ENCODE measurements around the gene DOCK2.
"Not testable (repeated sequence)": the region's sequence is repeated elsewhere in the genome, so short reads cannot be mapped to it uniquely, and the experiment has no call there.

The DOCK2 gene

GRCh38 chr5:169953196-169953595, 316.1 kb downstream of the DOCK2 start:
- H3K27me3 ChIP-seq (ENCODE audit: control insufficient read depth in 1 of 2, insufficient read depth in 2 of 2, low read length in 2 of 2); H3K9me3 ChIP-seq (ENCODE audit: low read length); H3K36me3 ChIP-seq (ENCODE audit: insufficient read depth, low read length); H3K9ac ChIP-seq (ENCODE audit: low read length); H3K27ac ChIP-seq (ENCODE audit: low read depth, low read length); H3K4me3 ChIP-seq (ENCODE audit: low read depth in 1 of 2, low read length in 2 of 2); H3K4me1 ChIP-seq (ENCODE audit: insufficient read depth, low read length): not testable (repeated sequence)

GRCh38 chr5:169954786-169955185, 317.7 kb downstream of the DOCK2 start:
- no peak overlapping the region for H3K9ac ChIP-seq (ENCODE audit: low read length)

GRCh38 chr5:169956126-169956525, 319.1 kb downstream of the DOCK2 start:
- no peak overlapping the region for H3K27ac ChIP-seq (ENCODE audit: low read depth, low read length)
- no peaks in the 10 kb centered on the region for H3K27me3 ChIP-seq (ENCODE audit: control insufficient read depth in 1 of 2, insufficient read depth in 2 of 2, low read length in 2 of 2)
- no peaks in the 10 kb centered on the region for H3K4me1 ChIP-seq (ENCODE audit: insufficient read depth, low read length)
- no peak overlapping the region for H3K4me3 ChIP-seq (ENCODE audit: low read depth in 1 of 2, low read length in 2 of 2)
- H3K36me3 ChIP-seq (ENCODE audit: insufficient read depth, low read length): no peaks in the 10 kb centered on the region
- H3K9ac ChIP-seq (ENCODE audit: low read length): no peak overlapping the region
- H3K9me3 ChIP-seq (ENCODE audit: low read length): no peaks in the 10 kb centered on the region

More at GRCh38 chr5:169954786-169955185, 317.7 kb downstream of the DOCK2 start:
- no peaks in the 10 kb centered on the region for H3K36me3 ChIP-seq (ENCODE audit: insufficient read depth, low read length)
- H3K4me1 ChIP-seq (ENCODE audit: insufficient read depth, low read length): no peaks in the 10 kb centered on the region
- H3K4me3 ChIP-seq (ENCODE audit: low read depth in 1 of 2, low read length in 2 of 2): no peak overlapping the region
- H3K27me3 ChIP-seq (ENCODE audit: control insufficient read depth in 1 of 2, insufficient read depth in 2 of 2, low read length in 2 of 2): no peaks in the 10 kb centered on the region
- no peak overlapping the region for H3K27ac ChIP-seq (ENCODE audit: low read depth, low read length)
- H3K9me3 ChIP-seq (ENCODE audit: low read length): no peaks in the 10 kb centered on the region

- no peaks in the 10 kb centered on the region for H3K36me3 ChIP-seq (ENCODE audit: insufficient read depth, low read length)
- no peak overlapping the region for H3K27ac ChIP-seq (ENCODE audit: low read depth, low read length)
Measured at GRCh38 chr5:169956756-169957155, 319.7 kb downstream of the DOCK2 start.

GRCh38 chr5:169958278-169958677, 321.2 kb downstream of the DOCK2 start:
- Histone ChIP-seq H3K9me3 (ENCODE audit: low read length) (no peaks in the 10 kb centered on the region), H3K36me3 (ENCODE audit: insufficient read depth, low read length) (no peaks in the 10 kb centered on the region), H3K4me1 (ENCODE audit: insufficient read depth, low read length) (no peaks in the 10 kb centered on the region), H3K4me3 (ENCODE audit: low read depth in 1 of 2, low read length in 2 of 2) (no peak overlapping the region), H3K27ac (ENCODE audit: low read depth, low read length) (no peak overlapping the region), H3K27me3 (ENCODE audit: control insufficient read depth in 1 of 2, insufficient read depth in 2 of 2, low read length in 2 of 2) (no peaks in the 10 kb centered on the region), H3K9ac (ENCODE audit: low read length) (no peak overlapping the region)

More at GRCh38 chr5:169956756-169957155, 319.7 kb downstream of the DOCK2 start:
- Histone ChIP-seq H3K9ac (ENCODE audit: low read length) (no peak overlapping the region), H3K9me3 (ENCODE audit: low read length) (no peaks in the 10 kb centered on the region), H3K4me1 (ENCODE audit: insufficient read depth, low read length) (no peaks in the 10 kb centered on the region), H3K27me3 (ENCODE audit: control insufficient read depth in 1 of 2, insufficient read depth in 2 of 2, low read length in 2 of 2) (no peaks in the 10 kb centered on the region), H3K4me3 (ENCODE audit: low read depth in 1 of 2, low read length in 2 of 2) (no peak overlapping the region)

GRCh38 chr5:169960659-169961058, 323.6 kb downstream of the DOCK2 start:
- no peaks in the 10 kb centered on the region for H3K27me3 ChIP-seq (ENCODE audit: control insufficient read depth in 1 of 2, insufficient read depth in 2 of 2, low read length in 2 of 2)
- H3K27ac ChIP-seq (ENCODE audit: low read depth, low read length): no peak overlapping the region
- no peaks in the 10 kb centered on the region for H3K9me3 ChIP-seq (ENCODE audit: low read length)
- H3K36me3 ChIP-seq (ENCODE audit: insufficient read depth, low read length): no peaks in the 10 kb centered on the region
- no peak overlapping the region for H3K9ac ChIP-seq (ENCODE audit: low read length)
- no peaks in the 10 kb centered on the region for H3K4me1 ChIP-seq (ENCODE audit: insufficient read depth, low read length)
- H3K4me3 ChIP-seq (ENCODE audit: low read depth in 1 of 2, low read length in 2 of 2): no peak overlapping the region

GRCh38 chr5:169964246-169964645, 327.2 kb downstream of the DOCK2 start:
- H3K4me1 ChIP-seq (ENCODE audit: insufficient read depth, low read length): no peaks in the 10 kb centered on the region
- no peaks in the 10 kb centered on the region for H3K27me3 ChIP-seq (ENCODE audit: control insufficient read depth in 1 of 2, insufficient read depth in 2 of 2, low read length in 2 of 2)
- no peak overlapping the region for H3K4me3 ChIP-seq (ENCODE audit: low read depth in 1 of 2, low read length in 2 of 2)
- no peaks in the 10 kb centered on the region for H3K9me3 ChIP-seq (ENCODE audit: low read length)
- H3K27ac ChIP-seq (ENCODE audit: low read depth, low read length): no peak overlapping the region
- no peaks in the 10 kb centered on the region for H3K36me3 ChIP-seq (ENCODE audit: insufficient read depth, low read length)
- no peak overlapping the region for H3K9ac ChIP-seq (ENCODE audit: low read length)

GRCh38 chr5:169970339-169970738, 333.3 kb downstream of the DOCK2 start:
- H3K36me3 ChIP-seq (ENCODE audit: insufficient read depth, low read length): no peaks in the 10 kb centered on the region
- no peaks in the 10 kb centered on the region for H3K4me1 ChIP-seq (ENCODE audit: insufficient read depth, low read length)
- no peak overlapping the region for H3K4me3 ChIP-seq (ENCODE audit: low read depth in 1 of 2, low read length in 2 of 2)
- no peaks in the 10 kb centered on the region for H3K9me3 ChIP-seq (ENCODE audit: low read length)
- no peak overlapping the region for H3K9ac ChIP-seq (ENCODE audit: low read length)
- no peaks in the 10 kb centered on the region for H3K27me3 ChIP-seq (ENCODE audit: control insufficient read depth in 1 of 2, insufficient read depth in 2 of 2, low read length in 2 of 2)
- no peak overlapping the region for H3K27ac ChIP-seq (ENCODE audit: low read depth, low read length)

- Histone ChIP-seq H3K9me3 (ENCODE audit: low read length) (no peaks in the 10 kb centered on the region), H3K9ac (ENCODE audit: low read length) (no peak overlapping the region), H3K4me3 (ENCODE audit: low read depth in 1 of 2, low read length in 2 of 2) (no peak overlapping the region), H3K27me3 (ENCODE audit: control insufficient read depth in 1 of 2, insufficient read depth in 2 of 2, low read length in 2 of 2) (no peaks in the 10 kb centered on the region), H3K27ac (ENCODE audit: low read depth, low read length) (no peak overlapping the region), H3K4me1 (ENCODE audit: insufficient read depth, low read length) (no peaks in the 10 kb centered on the region), H3K36me3 (ENCODE audit: insufficient read depth, low read length) (no peaks in the 10 kb centered on the region)
Measured at GRCh38 chr5:169970911-169971765, 334.1 kb downstream of the DOCK2 start.

GRCh38 chr5:169971780-169972179, 334.7 kb downstream of the DOCK2 start:
- no peaks in the 10 kb centered on the region for H3K36me3 ChIP-seq (ENCODE audit: insufficient read depth, low read length)
- H3K9ac ChIP-seq (ENCODE audit: low read length): no peak overlapping the region
- no peaks in the 10 kb centered on the region for H3K27me3 ChIP-seq (ENCODE audit: control insufficient read depth in 1 of 2, insufficient read depth in 2 of 2, low read length in 2 of 2)
- H3K9me3 ChIP-seq (ENCODE audit: low read length): no peaks in the 10 kb centered on the region
- H3K27ac ChIP-seq (ENCODE audit: low read depth, low read length): no peak overlapping the region
- no peaks in the 10 kb centered on the region for H3K4me1 ChIP-seq (ENCODE audit: insufficient read depth, low read length)
- H3K4me3 ChIP-seq (ENCODE audit: low read depth in 1 of 2, low read length in 2 of 2): no peak overlapping the region

- no peak overlapping the region for H3K9ac ChIP-seq (ENCODE audit: low read length)
- no peaks in the 10 kb centered on the region for H3K9me3 ChIP-seq (ENCODE audit: low read length)
- no peaks in the 10 kb centered on the region for H3K27me3 ChIP-seq (ENCODE audit: control insufficient read depth in 1 of 2, insufficient read depth in 2 of 2, low read length in 2 of 2)
- H3K4me1 ChIP-seq (ENCODE audit: insufficient read depth, low read length): no peaks in the 10 kb centered on the region
- H3K4me3 ChIP-seq (ENCODE audit: low read depth in 1 of 2, low read length in 2 of 2): no peak overlapping the region
- H3K27ac ChIP-seq (ENCODE audit: low read depth, low read length): no peak overlapping the region
- no peaks in the 10 kb centered on the region for H3K36me3 ChIP-seq (ENCODE audit: insufficient read depth, low read length)
Measured at GRCh38 chr5:169973056-169973455, 336.0 kb downstream of the DOCK2 start.

Measured in muscle layer of colon (tissue), 2 donors.